ENCODE results near the gene IVD.
A peak's percentile ranks its signal among the peaks of the same experiment; 100 is the strongest.
"Not testable (repeated sequence)": the region's sequence is repeated elsewhere in the genome, so short reads cannot be mapped to it uniquely, and the experiment has no call there.

IVD gene

DNA sequence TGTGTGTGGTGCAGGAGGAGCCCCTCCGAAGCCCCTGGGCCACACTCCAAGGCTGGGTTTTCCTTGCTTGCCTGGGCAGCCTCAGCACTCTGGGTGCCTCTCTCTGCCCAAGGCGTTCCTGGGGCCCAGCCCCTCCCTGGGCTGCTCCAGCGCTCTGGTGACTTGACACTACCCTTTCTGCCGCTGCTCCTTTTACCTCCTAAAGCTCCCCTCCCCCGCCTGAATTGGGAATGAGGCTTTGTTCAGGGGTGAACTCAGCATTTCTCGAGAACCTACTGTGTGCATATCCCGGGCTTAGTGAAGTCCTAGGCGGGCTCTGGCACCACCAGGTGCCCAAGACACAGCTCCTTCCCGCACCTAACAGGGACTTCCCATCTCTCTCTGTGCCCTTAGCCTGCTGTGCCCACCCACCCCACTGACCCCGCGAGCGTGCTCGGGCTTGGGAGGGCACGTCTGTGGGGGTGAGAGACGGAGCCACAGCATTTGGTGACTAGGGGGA is 33.9 kb downstream of the IVD start:
- no peak for DNase-seq (ENCODE audit: low read depth)

GRCh38 chr15:40439960-40440742 is 34.6 kb downstream of the IVD start:
- no peak for DNase-seq (ENCODE audit: low read depth)

DNA sequence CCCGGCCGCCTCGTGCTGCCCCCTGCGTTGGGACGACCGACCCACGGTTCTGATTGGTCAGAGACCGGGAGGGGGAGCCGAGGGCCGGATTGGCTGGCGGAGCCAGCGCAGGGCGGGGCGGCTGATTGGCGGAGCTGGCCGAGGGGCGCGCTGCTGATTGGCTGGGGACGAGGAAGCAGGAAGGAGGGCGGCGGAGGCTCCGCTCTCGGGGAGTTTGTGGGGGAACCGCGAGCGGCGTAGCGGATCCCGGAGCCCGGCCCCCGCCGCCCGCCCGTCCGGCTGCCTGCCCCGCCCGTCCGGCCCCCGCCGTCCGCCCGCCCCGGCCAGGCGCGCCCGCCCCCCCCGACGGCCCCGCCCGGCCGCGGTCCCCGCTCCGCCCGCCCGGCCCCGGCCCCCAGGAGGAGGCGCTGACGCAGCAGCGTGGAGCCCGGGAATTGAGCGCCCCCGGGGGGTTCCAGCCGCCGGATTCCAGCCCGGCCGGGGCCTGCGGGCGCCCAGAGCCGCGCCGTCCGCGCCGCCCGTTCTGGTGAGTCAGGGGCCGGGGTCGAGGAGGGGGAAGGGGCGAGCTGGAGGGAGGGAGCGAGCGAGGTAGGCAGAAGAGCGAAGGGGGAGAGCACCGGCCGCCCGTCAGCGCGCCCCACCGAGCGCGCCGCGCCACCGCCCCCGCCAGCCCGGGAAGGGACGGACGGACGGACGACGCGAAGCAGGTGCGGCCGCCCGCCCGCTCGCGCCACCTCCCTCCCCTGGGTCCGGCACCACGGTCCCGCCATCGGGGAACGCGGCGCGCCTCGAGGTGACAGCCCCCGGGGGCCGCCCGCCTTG is 35.4 kb downstream of the IVD start, which contains the start of gene BAHD1:
Gene BAHD1, plus strand, starts transcription at position 211 of the 822 bp plus-strand sequence. CDS start 17,512 bp downstream, outside the sequence.
- DNase-seq (ENCODE audit: low read depth) = peak; percentile 95

DNA sequence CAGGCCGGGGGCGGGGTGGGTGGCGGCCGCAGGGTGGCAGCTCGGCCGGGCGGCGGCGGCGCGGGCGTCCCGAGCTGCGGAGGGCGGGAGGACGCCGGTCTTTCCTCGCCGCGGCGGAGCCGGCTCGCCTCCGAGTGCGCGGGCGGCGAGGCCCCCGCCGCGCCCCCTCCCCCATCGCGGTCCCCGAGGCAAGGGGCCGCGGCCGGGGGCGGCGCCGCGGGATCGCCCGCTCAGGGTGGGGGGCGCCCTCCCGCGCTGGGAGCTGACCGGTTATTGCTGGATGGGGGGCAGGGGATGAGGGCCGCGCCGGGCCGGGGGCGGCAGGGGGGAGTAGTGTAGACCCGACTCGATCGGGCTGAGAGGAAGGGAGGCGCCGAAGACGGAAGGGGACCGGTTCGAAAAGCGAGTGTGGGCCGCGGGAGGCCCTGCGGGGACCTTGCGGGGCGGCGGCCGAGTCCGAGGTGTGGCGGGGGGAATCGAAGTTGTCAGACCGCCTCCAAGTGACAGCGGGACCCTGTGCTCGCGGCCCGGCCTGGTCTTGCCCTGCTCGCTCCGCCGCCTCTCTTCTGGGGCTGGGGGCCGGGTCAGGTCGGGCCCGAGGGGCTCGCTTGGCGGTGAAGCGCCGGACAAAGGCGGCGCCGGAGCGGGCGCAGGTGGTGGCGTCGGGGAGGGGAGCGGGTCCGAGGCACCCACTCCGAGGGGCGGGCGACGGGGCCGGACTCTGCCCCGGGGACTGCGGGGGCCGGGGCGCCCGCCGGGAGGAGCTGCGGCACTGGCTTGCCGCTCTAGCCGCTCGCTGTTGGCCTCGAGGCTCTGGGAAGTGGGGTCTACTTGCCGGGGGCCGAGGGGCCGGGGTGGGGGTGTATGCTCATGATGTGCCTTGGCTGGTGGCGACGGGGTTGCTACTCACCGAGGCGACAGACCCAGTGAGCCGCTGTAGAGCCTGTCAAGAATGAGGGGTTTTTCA is 36.3 kb downstream of the IVD start:
- no peak for DNase-seq (ENCODE audit: low read depth)

- no peak for DNase-seq (ENCODE audit: low read depth)
Measured at GRCh38 chr15:40443255-40443654, 37.7 kb downstream of the IVD start.

GRCh38 chr15:40443846-40444245 is 38.3 kb downstream of the IVD start:
- no peak for DNase-seq (ENCODE audit: low read depth)

DNA sequence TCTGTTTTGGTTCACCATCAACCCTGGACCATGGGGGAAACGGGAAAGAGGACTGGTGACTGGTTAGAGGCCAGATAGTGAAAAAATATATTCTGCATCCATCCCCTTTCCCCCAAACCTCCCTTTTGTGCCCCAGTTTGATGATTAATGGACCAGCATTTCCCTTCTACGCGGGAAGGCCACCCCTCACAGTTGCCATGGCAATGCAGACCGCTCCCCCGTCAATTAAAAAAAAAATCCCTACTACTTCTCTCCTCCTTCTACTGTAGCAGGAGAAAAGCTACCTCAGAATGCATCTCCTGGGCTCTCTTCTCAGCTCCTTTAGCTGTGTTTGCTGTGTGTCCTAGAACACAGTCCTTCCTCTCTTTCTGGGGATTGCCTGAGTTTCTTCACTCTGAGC is 39.1 kb downstream of the IVD start:
- DNase-seq (ENCODE audit: low read depth) = no peak

GRCh38 chr15:40445421-40445922 is 39.9 kb downstream of the IVD start:
- no peak for DNase-seq (ENCODE audit: low read depth)

DNA sequence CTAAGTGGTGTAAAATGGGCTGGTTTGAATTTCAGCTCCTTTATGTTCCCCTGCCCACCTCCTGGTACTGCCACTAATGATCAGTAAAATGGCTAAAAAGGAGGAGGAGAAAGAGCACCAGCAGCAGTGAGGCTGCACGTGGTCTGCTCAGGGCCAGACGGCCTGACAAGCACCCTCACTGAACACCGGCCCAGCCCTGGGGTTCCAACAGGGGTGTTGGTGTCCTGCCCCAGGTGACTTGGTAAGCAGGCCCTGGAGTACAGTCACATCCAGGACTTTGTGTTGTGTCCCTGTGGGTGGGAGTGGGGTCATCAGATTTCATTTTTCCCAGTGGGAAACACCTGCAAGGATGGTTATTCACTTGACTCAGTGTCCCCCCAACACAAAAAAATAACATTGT is 40.5 kb downstream of the IVD start:
- DNase-seq (ENCODE audit: low read depth) = no peak

DNA sequence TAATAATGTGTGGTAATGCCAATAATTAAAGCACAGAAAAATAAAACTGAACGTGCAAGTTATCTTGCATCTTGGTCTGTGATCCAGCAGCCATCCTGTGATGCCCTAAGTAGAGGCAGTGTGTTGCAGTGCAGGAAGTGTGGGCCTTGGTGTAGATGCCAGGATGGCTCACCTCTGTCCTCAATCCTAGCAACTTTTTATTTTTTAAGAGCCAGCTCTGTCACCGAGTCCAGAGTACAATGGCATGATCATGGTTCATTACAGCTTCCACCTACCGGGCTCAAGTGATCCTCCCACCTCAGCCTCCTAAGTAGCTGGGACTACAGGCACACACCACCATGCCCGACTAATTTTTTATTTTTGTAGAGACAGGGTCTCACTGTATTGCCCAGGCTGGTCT is 42.8 kb downstream of the IVD start:
- no peak for DNase-seq (ENCODE audit: low read depth)

DNA sequence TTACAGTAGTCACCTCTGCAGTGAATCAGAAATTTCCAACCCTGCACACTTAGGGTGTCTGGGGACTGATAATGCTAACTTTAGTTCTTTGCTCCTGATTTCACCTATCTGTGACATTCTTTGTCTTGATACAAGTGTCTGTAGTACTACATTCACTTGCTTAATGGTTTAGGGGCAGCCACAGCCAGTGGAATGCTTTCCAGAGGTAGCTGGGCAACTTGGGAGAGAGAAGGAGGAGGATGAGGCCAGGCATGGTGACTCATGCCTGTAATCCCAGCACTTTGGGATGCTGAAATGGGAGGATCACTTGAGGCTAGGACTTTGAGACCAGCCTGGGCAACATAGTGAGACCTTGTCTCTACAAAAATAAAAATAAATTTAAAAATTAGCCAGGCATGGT is 43.7 kb downstream of the IVD start:
- DNase-seq (ENCODE audit: low read depth) = no peak

- DNase-seq (ENCODE audit: low read depth) = no peak
Measured at GRCh38 chr15:40450047-40450446, 44.5 kb downstream of the IVD start.

DNA sequence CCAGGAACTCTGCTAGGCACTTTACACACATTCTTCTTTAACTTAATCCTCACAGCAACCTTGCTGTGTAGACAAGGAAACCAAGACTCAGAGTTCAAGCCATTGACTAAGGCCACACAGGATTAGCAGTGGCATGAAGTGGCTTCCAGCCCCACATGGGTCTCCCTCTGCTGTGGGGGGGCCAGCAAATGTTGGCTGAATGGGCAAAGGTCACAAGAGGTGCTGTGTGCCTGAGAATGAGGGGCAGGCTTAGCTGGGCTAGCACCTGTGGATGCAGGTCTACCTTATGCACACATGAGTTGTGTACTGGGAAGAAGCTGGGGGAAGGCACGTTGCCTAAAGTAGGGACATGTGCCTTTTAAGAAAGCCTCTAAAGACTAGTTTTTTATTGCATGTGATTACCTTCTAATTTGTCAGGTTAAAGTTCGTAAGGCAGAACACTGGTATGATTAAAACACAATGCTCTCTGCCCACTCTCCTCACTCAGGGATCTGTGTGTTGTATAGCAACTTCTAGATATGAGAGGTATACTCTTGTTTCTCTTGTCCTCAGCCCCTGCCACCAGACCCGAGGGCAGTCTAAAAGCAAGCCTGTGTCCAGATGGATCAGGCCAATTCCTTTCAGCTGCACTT is 46.0 kb downstream of the IVD start:
- DNase-seq (ENCODE audit: low read depth) = no peak

GRCh38 chr15:40452296-40453090 is 46.9 kb downstream of the IVD start:
- no peak for DNase-seq (ENCODE audit: low read depth)

- not testable (repeated sequence) for DNase-seq (ENCODE audit: low read depth)
Measured at GRCh38 chr15:40453941-40454340, 48.3 kb downstream of the IVD start.

GRCh38 chr15:40454904-40455391 is 49.4 kb downstream of the IVD start:
- DNase-seq (ENCODE audit: low read depth) = no peak

GRCh38 chr15:40456299-40456712 is 50.7 kb downstream of the IVD start:
- DNase-seq (ENCODE audit: low read depth) = no peak

DNA sequence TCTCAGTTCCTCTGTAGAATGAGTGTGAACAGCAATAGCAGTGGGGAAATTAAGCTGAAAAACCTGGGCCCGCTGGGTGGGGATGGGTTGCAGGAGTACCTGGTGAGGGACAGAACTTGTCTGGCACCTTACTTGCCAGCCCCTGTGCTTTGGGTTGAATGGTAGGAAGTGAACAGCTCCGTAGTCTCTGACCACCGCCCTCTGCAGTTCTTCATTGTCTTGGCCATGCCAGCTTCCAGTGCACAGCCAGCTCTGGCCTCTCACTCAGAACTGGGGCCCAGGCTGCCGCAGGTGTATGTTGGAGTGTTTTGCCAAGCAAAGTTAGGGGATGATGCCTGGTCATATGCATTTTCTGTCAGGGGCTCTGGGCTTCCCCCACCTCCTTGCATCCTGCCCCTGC is 51.1 kb downstream of the IVD start:
- no peak for DNase-seq (ENCODE audit: low read depth)

- no peak for DNase-seq (ENCODE audit: low read depth)
Measured at GRCh38 chr15:40458495-40459371, 53.1 kb downstream of the IVD start.

Measured in stimulated activated CD4-positive, alpha-beta T cell treated with anti-CD3 and anti-CD28 coated beads, Interleukin-2, amount 100 ng/mL, for 4 hours (primary cell).